CD4-positive, alpha-beta T cell (primary cell): ENCODE data around the gene AGTPBP1. TPM values are rescaled to one million over a fixed set of nuclear protein-coding genes. Genes with fewer than 3 reads are reported as not detected.

Experiments
- ATAC-seq: fragments of 200-7000 bp; cut with Tn5 transposase; one replicate; pipeline ENCODE4 v1.10.0; 2022; ENCODE audit warnings: mild to moderate bottlenecking; ENCODE audit not compliant: poor library complexity
- CTCF ChIA-PET: fragments of 350-600 bp; sonication (Branson Sonifier 250); formaldehyde crosslinking; loops from one replicate; lab custom pipeline; 2021; ENCODE audit warnings: antibody characterized with exemption, inconsistent platforms; lab: Charles Lee
- POLR2A ChIA-PET: fragments of 350-600 bp; sonication (Branson Sonifier 250); formaldehyde crosslinking; loops from one replicate; lab custom pipeline; 2021; ENCODE audit warnings: antibody characterized with exemption, inconsistent platforms; lab: Charles Lee
- DNase-seq, 14 experiments: peaks; one replicate each; pipeline ENCODE4 v3.0.0-alpha.2; 2013 to 2020; ENCODE audit warnings: mixed read lengths in 2 of 14
- H3K27ac ChIP-seq, 2 donors: one replicate each; pipeline versions ENCODE4 v1.5.1 to v1.7.0; 2013; ENCODE audit warnings: low read length in 2 of 2, low read depth in 1 of 2, mild to moderate bottlenecking in 1 of 2
- H3K27me3 ChIP-seq, 2 experiments: 1 replicate in 1 of 2; 2 replicates in 1 of 2; pipeline versions ENCODE4 v1.6.1 to v1.7.0; 2013; ENCODE audit warnings: low read length in 2 of 2, control low read depth in 1 of 2, mild to moderate bottlenecking in 1 of 2, moderate library complexity in 1 of 2; ENCODE audit not compliant: insufficient read depth in 2 of 2, control insufficient read depth in 1 of 2
- H3K36me3 ChIP-seq: one replicate; pipeline ENCODE4 v1.6.1; 2013; ENCODE audit warnings: low read length, control low read depth; ENCODE audit not compliant: insufficient read depth
- H3K4me1 ChIP-seq: one replicate; pipeline ENCODE4 v1.6.1; 2013; ENCODE audit warnings: low read length, control low read depth; ENCODE audit not compliant: insufficient read depth
- H3K4me3 ChIP-seq: one replicate; pipeline ENCODE4 v1.5.1; 2013; ENCODE audit warnings: mild to moderate bottlenecking, low read length, moderate library complexity
- H3K9me3 ChIP-seq, 2 experiments: 1 replicate in 1 of 2; 2 replicates in 1 of 2; pipeline versions ENCODE4 v1.6.1 to v1.7.0; 2013; ENCODE audit warnings: low read length in 2 of 2, mild to moderate bottlenecking in 2 of 2, control low read depth in 1 of 2, moderate library complexity in 1 of 2; ENCODE audit not compliant: control insufficient read depth in 1 of 2, insufficient read depth in 1 of 2
- H3K27ac Mint-ChIP-seq: one replicate; pipeline ENCODE4 v1.8.0; 2020; ENCODE audit warnings: mixed read lengths
- H3K27me3 Mint-ChIP-seq: one replicate; pipeline ENCODE4 v1.8.0; 2021; ENCODE audit warnings: mixed read lengths
- H3K36me3 Mint-ChIP-seq: one replicate; pipeline ENCODE4 v1.8.0; 2021; ENCODE audit warnings: low read depth, mixed read lengths
- H3K4me1 Mint-ChIP-seq: one replicate; pipeline ENCODE4 v1.8.0; 2021; ENCODE audit warnings: low read depth, mixed read lengths
- H3K4me3 Mint-ChIP-seq: one replicate; pipeline ENCODE4 v1.8.0; 2020; ENCODE audit warnings: mild to moderate bottlenecking, mixed read lengths
- H3K9me3 Mint-ChIP-seq: one replicate; pipeline ENCODE4 v1.8.0; 2020; ENCODE audit warnings: mixed read lengths
- CTCF ChIP-seq: fragments of 200-600 bp; IDR thresholded peaks from one replicate; pipeline ENCODE4 v1.8.0; 2022; ENCODE audit warnings: antibody characterized with exemption, mild to moderate bottlenecking
- intact Hi-C, 2 experiments: fragments of 100-400 bp; cut with DNase I in 1 of 2; cut with micrococcal nuclease in 1 of 2; formaldehyde crosslinking; loops; one replicate each; pipeline versions ENCODE4 v1.15.1 to v1.9.0; 2023 to 2025; cut with DNase I, micrococcal nuclease
- total RNA-seq, 174 experiments: library from RNA in 2 of 174; stranded (reverse) in 2 of 174; gene quantifications; one replicate each; pipeline ENCODE4 v1.2.3 and lab custom pipeline; 2021 to 2026

AGTPBP1 gene
- total RNA-seq, 2 experiments from 2014 or later: 52.0 to 55.2 TPM

GRCh38 chr9:85515021-85515420, 226.7 kb downstream of the AGTPBP1 start:
- no peak for TF ChIP-seq CTCF
- no peaks in the 10 kb centered on the region for H3K4me1 ChIP-seq
- H3K4me3 ChIP-seq: no peak overlapping the region
- H3K36me3 ChIP-seq: no peaks in the 10 kb centered on the region
- Mint-ChIP-seq H3K27me3 (peaks cover 40% of the 10 kb centered on the region), H3K4me1 (no peaks in the 10 kb centered on the region), H3K9me3 (no peaks in the 10 kb centered on the region), H3K4me3 (no peak overlapping the region), H3K36me3 (no peaks in the 10 kb centered on the region), H3K27ac (no peak overlapping the region)
- no peak overlapping the region for H3K27ac ChIP-seq
- H3K9me3 ChIP-seq: peaks cover 0 to 5% of the 10 kb centered on the region in 2 experiments
- ChIA-PET POLR2A (no interaction called here), CTCF (no interaction called here)
- intact Hi-C loops: no loop called here
- peaks cover 0 to 2% of the 10 kb centered on the region in 2 experiments for H3K27me3 ChIP-seq
- ATAC-seq (no peak), DNase-seq (no peak)

GRCh38 chr9:85514256-85514655, 227.5 kb downstream of the AGTPBP1 start:
- peaks cover 34% of the 10 kb centered on the region for H3K27me3 Mint-ChIP-seq
- H3K4me1 Mint-ChIP-seq: no peaks in the 10 kb centered on the region
- no peaks in the 10 kb centered on the region for H3K4me1 ChIP-seq
- H3K4me3 Mint-ChIP-seq: no peak overlapping the region
- no peak for TF ChIP-seq CTCF
- peaks cover 0 to 2% of the 10 kb centered on the region in 2 experiments for H3K27me3 ChIP-seq
- ChIA-PET CTCF (no interaction called here), POLR2A (no interaction called here)
- H3K27ac Mint-ChIP-seq: no peak overlapping the region
- intact Hi-C loops: no loop called here
- no peaks in the 10 kb centered on the region for H3K36me3 ChIP-seq
- H3K9me3 Mint-ChIP-seq: no peaks in the 10 kb centered on the region
- no peak overlapping the region for H3K4me3 ChIP-seq
- H3K27ac ChIP-seq: no peak overlapping the region
- ATAC-seq (no peak), DNase-seq (no peak)
- H3K9me3 ChIP-seq: peaks cover 0 to 5% of the 10 kb centered on the region in 2 experiments
- no peaks in the 10 kb centered on the region for H3K36me3 Mint-ChIP-seq

- no peaks in the 10 kb centered on the region for H3K9me3 Mint-ChIP-seq
- TF ChIP-seq CTCF: no peak
- peaks cover 29% of the 10 kb centered on the region for H3K27me3 Mint-ChIP-seq
- Histone ChIP-seq H3K9me3 (peaks cover 0 to 5% of the 10 kb centered on the region in 2 experiments), H3K27ac (no peak overlapping the region), H3K27me3 (peaks cover 0 to 5% of the 10 kb centered on the region in 2 experiments), H3K4me3 (no peak overlapping the region), H3K4me1 (no peaks in the 10 kb centered on the region), H3K36me3 (no peaks in the 10 kb centered on the region)
- DNase-seq (no peak), ATAC-seq (no peak)
- intact Hi-C loops: no loop called here
- POLR2A ChIA-PET: no interaction called here
- no peaks in the 10 kb centered on the region for H3K4me1 Mint-ChIP-seq
- no peaks in the 10 kb centered on the region for H3K36me3 Mint-ChIP-seq
- H3K27ac Mint-ChIP-seq: no peak overlapping the region
- CTCF ChIA-PET: no interaction called here
- H3K4me3 Mint-ChIP-seq: no peak overlapping the region
Measured at GRCh38 chr9:85511746-85512145, 230.0 kb downstream of the AGTPBP1 start.
